ENCODE measurements around the gene CEACAM5. TPM values are rescaled to one million over a fixed set of nuclear protein-coding genes. Genes with fewer than 3 reads are reported as not detected.

Gene CEACAM5
- total RNA-seq, 1 donor from 2014 or later: not detected

GRCh38 chr19:41682437-41682836, 26.0 kb upstream of the CEACAM5 start:
- peaks cover 22% of the 10 kb centered on the region for H3K27me3 Mint-ChIP-seq
- H3K27ac Mint-ChIP-seq: no peak overlapping the region
- H3K36me3 Mint-ChIP-seq (ENCODE audit: low read depth): no peaks in the 10 kb centered on the region
- H3K4me3 Mint-ChIP-seq: no peak overlapping the region
- POLR2A ChIA-PET: no interaction called here
- intact Hi-C loops (cut with micrococcal nuclease): no loop called here
- no peaks in the 10 kb centered on the region for H3K9me3 Mint-ChIP-seq
- ATAC-seq (ENCODE audit: low read depth) (no peak), DNase-seq (no peak)
- H3K4me1 Mint-ChIP-seq: no peaks in the 10 kb centered on the region
- no peak for TF ChIP-seq CTCF (IDR thresholded peaks at IDR 0.05)
- CTCF ChIA-PET: no interaction called here

GRCh38 chr19:41687419-41687818, 21.0 kb upstream of the CEACAM5 start:
- Mint-ChIP-seq H3K4me3 (no peak overlapping the region), H3K4me1 (no peaks in the 10 kb centered on the region), H3K9me3 (peaks cover 3% of the 10 kb centered on the region), H3K27ac (no peak overlapping the region), H3K36me3 (ENCODE audit: low read depth) (no peaks in the 10 kb centered on the region), H3K27me3 (peaks cover 36% of the 10 kb centered on the region)
- TF ChIP-seq CTCF (IDR thresholded peaks at IDR 0.05): no peak
- intact Hi-C loops (cut with micrococcal nuclease): no loop called here
- ATAC-seq (ENCODE audit: low read depth): no peak
- POLR2A ChIA-PET: no interaction called here
- CTCF ChIA-PET: no interaction called here
- no peak for DNase-seq

- H3K36me3 Mint-ChIP-seq (ENCODE audit: low read depth): no peaks in the 10 kb centered on the region
- H3K9me3 Mint-ChIP-seq: peaks cover 10% of the 10 kb centered on the region
- no peaks in the 10 kb centered on the region for H3K4me1 Mint-ChIP-seq
- POLR2A ChIA-PET: no interaction called here
- H3K27me3 Mint-ChIP-seq: peaks cover 39% of the 10 kb centered on the region
- DNase-seq (no peak), ATAC-seq (ENCODE audit: low read depth) (no peak)
- intact Hi-C loops (cut with micrococcal nuclease): no loop called here
- H3K4me3 Mint-ChIP-seq: no peak within 1 kb of the TSS
- CTCF ChIA-PET: no interaction called here
- TF ChIP-seq CTCF (IDR thresholded peaks at IDR 0.05): no peak
- H3K27ac Mint-ChIP-seq: no peak within 1 kb of the TSS
These were observed 20.3 kb upstream of the CEACAM5 start, which contains the start of gene CEACAM7 for GRCh38 chr19:41688098-41688497. CEACAM7 (minus strand) TSS chr19:41688270; CDS start chr19:41688165, 105 bp downstream.

- Mint-ChIP-seq H3K9me3 (peaks cover 13% of the 10 kb centered on the region), H3K27ac (no peak overlapping the region), H3K4me3 (no peak overlapping the region), H3K4me1 (no peaks in the 10 kb centered on the region), H3K27me3 (peaks cover 35% of the 10 kb centered on the region), H3K36me3 (ENCODE audit: low read depth) (no peaks in the 10 kb centered on the region)
- ATAC-seq (ENCODE audit: low read depth) (no peak), DNase-seq (no peak)
- intact Hi-C loops (cut with micrococcal nuclease): no loop called here
- CTCF ChIA-PET: no interaction called here
- POLR2A ChIA-PET: no interaction called here
- no peak for TF ChIP-seq CTCF (IDR thresholded peaks at IDR 0.05)
These were observed 19.7 kb upstream of the CEACAM5 start for GRCh38 chr19:41688687-41689086.

- Mint-ChIP-seq H3K27me3 (peaks cover 29% of the 10 kb centered on the region), H3K4me1 (no peaks in the 10 kb centered on the region), H3K9me3 (peaks cover 13% of the 10 kb centered on the region), H3K27ac (no peak overlapping the region), H3K4me3 (no peak overlapping the region), H3K36me3 (ENCODE audit: low read depth) (no peaks in the 10 kb centered on the region)
- ChIA-PET POLR2A (no interaction called here), CTCF (interaction anchor here (0.5 to 1.0 kb wide), 2 partner anchors 44 to 48 kb away, joined by 3 to 4 read pairs; no protein-coding TSS in a partner anchor)
- TF ChIP-seq CTCF (IDR thresholded peaks at IDR 0.05): no peak
- no peak for DNase-seq
- intact Hi-C loops (cut with micrococcal nuclease): loop anchor here (5.0 kb wide), 1 partner anchor 48 kb away; no protein-coding TSS in a partner anchor
- ATAC-seq (ENCODE audit: low read depth): no peak
These were observed 18.2 kb upstream of the CEACAM5 start for GRCh38 chr19:41689993-41690800.
